ENCODE measurements around the gene FARS2. TPM values are rescaled to one million over a fixed set of nuclear protein-coding genes. Genes with fewer than 3 reads are reported as not detected.

Gene FARS2
- total and polyA plus RNA-seq, 2 donors (not counting 1 experiment from before 2014, with no cell fraction given) = 11.0 to 18.5 TPM

- H3K27me3 ChIP-seq (ENCODE audit: control insufficient read depth, insufficient read depth, low read length) = no peaks in the 10 kb centered on the region
- H3K4me3 ChIP-seq (replicated peaks in 1 of 4; ENCODE audit: control extremely low read depth in 1 of 4, insufficient read depth in 1 of 4, low read depth in 3 of 4, low read length in 4 of 4) = no peak overlapping the region
- TF ChIP-seq EZH2 (IDR thresholded peaks at IDR 0.05; ENCODE audit: low read length, missing control alignments) = no peak
- TF ChIP-seq, protein P1, sequence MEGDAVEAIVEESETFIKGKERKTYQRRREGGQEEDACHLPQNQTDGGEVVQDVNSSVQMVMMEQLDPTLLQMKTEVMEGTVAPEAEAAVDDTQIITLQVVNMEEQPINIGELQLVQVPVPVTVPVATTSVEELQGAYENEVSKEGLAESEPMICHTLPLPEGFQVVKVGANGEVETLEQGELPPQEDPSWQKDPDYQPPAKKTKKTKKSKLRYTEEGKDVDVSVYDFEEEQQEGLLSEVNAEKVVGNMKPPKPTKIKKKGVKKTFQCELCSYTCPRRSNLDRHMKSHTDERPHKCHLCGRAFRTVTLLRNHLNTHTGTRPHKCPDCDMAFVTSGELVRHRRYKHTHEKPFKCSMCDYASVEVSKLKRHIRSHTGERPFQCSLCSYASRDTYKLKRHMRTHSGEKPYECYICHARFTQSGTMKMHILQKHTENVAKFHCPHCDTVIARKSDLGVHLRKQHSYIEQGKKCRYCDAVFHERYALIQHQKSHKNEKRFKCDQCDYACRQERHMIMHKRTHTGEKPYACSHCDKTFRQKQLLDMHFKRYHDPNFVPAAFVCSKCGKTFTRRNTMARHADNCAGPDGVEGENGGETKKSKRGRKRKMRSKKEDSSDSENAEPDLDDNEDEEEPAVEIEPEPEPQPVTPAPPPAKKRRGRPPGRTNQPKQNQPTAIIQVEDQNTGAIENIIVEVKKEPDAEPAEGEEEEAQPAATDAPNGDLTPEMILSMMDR (conservative IDR thresholded peaks at IDR 0.05 in 1 of 2, IDR thresholded peaks at IDR 0.05 in 1 of 2; ENCODE audit: low read depth in 1 of 2, low read length in 2 of 2) = no peak
- DNase-seq (ENCODE audit: low read depth in 2 of 2) = peak; percentile 24 to 31
- no peaks in the 10 kb centered on the region for H3K9me3 ChIP-seq (ENCODE audit: control insufficient read depth, insufficient read depth, low read depth, low read length)
- no peaks in the 10 kb centered on the region for H3K79me2 ChIP-seq (ENCODE audit: control insufficient read depth, insufficient read depth, low read length)
- H2AFZ ChIP-seq (ENCODE audit: low read length) = no peak overlapping the region
- H3K4me1 ChIP-seq (ENCODE audit: control insufficient read depth, extremely low read depth, insufficient read depth, low read length) = peaks cover 10% of the 10 kb centered on the region
- no peak overlapping the region for H3K4me2 ChIP-seq (ENCODE audit: extremely low read depth, insufficient read depth, low read length)
- no peaks in the 10 kb centered on the region for H3K36me3 ChIP-seq (ENCODE audit: control insufficient read depth, insufficient read depth, low read length)
- H3K27ac ChIP-seq (ENCODE audit: insufficient read depth, low read length) = no peak overlapping the region
- H3K9ac ChIP-seq (ENCODE audit: insufficient read depth, low read length) = no peak overlapping the region
- H4K20me1 ChIP-seq (ENCODE audit: control insufficient read depth, extremely low read depth, insufficient read depth, low read length) = no peaks in the 10 kb centered on the region
Measured at GRCh38 chr6:5215159-5215558, 46.2 kb upstream of the FARS2 start.

DNA sequence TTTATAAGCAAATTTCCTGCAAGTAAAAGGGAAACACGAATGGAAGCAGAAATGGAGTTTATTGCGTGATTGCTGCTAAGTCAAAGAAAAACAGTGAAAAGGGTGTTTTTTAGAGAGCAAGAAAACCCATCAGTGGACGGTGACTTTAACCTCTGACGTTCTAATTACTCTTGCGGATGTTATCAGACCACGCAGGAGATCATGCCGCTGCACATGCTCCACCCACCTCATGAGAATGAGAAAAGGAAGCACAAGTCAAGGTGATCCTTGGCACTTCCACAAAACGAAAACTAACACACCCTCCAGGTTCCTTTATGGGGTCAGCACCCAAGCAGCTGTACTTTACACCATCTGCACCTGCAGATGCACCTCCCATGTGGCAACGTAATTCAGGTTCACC, 45.5 kb upstream of the FARS2 start:
- Histone ChIP-seq H3K79me2 (ENCODE audit: control insufficient read depth, insufficient read depth, low read length) (no peaks in the 10 kb centered on the region), H3K4me2 (ENCODE audit: extremely low read depth, insufficient read depth, low read length) (no peak overlapping the region), H3K9ac (ENCODE audit: insufficient read depth, low read length) (no peak overlapping the region), H4K20me1 (ENCODE audit: control insufficient read depth, extremely low read depth, insufficient read depth, low read length) (no peaks in the 10 kb centered on the region), H3K36me3 (ENCODE audit: control insufficient read depth, insufficient read depth, low read length) (no peaks in the 10 kb centered on the region), H3K9me3 (ENCODE audit: control insufficient read depth, insufficient read depth, low read depth, low read length) (no peaks in the 10 kb centered on the region), H3K27ac (ENCODE audit: insufficient read depth, low read length) (no peak overlapping the region), H3K27me3 (ENCODE audit: control insufficient read depth, insufficient read depth, low read length) (no peaks in the 10 kb centered on the region), H2AFZ (ENCODE audit: low read length) (no peak overlapping the region), H3K4me1 (ENCODE audit: control insufficient read depth, extremely low read depth, insufficient read depth, low read length) (peaks cover 10% of the 10 kb centered on the region), H3K4me3 (replicated peaks in 1 of 4; ENCODE audit: control extremely low read depth in 1 of 4, insufficient read depth in 1 of 4, low read depth in 3 of 4, low read length in 4 of 4) (no peak overlapping the region)
- no peak for DNase-seq (ENCODE audit: low read depth in 2 of 2)
- no peak for TF ChIP-seq EZH2 (IDR thresholded peaks at IDR 0.05; ENCODE audit: low read length, missing control alignments)
- TF ChIP-seq, protein P1 (conservative IDR thresholded peaks at IDR 0.05 in 1 of 2, IDR thresholded peaks at IDR 0.05 in 1 of 2; ENCODE audit: low read depth in 1 of 2, low read length in 2 of 2) = no peak

DNA sequence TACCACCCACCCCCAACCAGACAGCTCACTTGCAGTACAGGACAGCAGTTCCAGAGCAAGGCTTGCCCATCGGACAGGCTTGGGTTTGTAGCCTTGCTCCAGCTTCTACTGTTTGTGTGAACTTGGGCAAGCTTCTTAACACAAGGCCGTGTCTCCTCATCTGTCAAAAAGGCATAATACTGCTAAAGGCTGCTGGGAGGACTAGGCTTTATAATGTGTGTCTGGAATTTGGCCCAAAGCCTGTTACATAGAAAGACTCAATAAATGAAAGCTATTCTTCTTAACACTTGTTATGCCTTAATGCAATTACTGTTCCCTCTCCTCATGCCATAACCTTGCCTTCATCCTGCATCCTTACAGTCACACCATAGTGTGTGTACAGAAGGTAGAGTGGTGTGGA, 44.0 kb upstream of the FARS2 start:
- peaks cover 10% of the 10 kb centered on the region for H3K4me1 ChIP-seq (ENCODE audit: control insufficient read depth, extremely low read depth, insufficient read depth, low read length)
- no peak for DNase-seq (ENCODE audit: low read depth in 2 of 2)
- H4K20me1 ChIP-seq (ENCODE audit: control insufficient read depth, extremely low read depth, insufficient read depth, low read length) = no peaks in the 10 kb centered on the region
- H3K4me2 ChIP-seq (ENCODE audit: extremely low read depth, insufficient read depth, low read length) = no peak overlapping the region
- no peak for TF ChIP-seq EZH2 (IDR thresholded peaks at IDR 0.05; ENCODE audit: low read length, missing control alignments)
- TF ChIP-seq, protein P1 (conservative IDR thresholded peaks at IDR 0.05 in 1 of 2, IDR thresholded peaks at IDR 0.05 in 1 of 2; ENCODE audit: low read depth in 1 of 2, low read length in 2 of 2) = no peak
- no peaks in the 10 kb centered on the region for H3K36me3 ChIP-seq (ENCODE audit: control insufficient read depth, insufficient read depth, low read length)
- no peaks in the 10 kb centered on the region for H3K9me3 ChIP-seq (ENCODE audit: control insufficient read depth, insufficient read depth, low read depth, low read length)
- no peak overlapping the region for H2AFZ ChIP-seq (ENCODE audit: low read length)
- H3K9ac ChIP-seq (ENCODE audit: insufficient read depth, low read length) = no peak overlapping the region
- H3K4me3 ChIP-seq (replicated peaks in 1 of 4; ENCODE audit: control extremely low read depth in 1 of 4, insufficient read depth in 1 of 4, low read depth in 3 of 4, low read length in 4 of 4) = no peak overlapping the region
- no peaks in the 10 kb centered on the region for H3K79me2 ChIP-seq (ENCODE audit: control insufficient read depth, insufficient read depth, low read length)
- H3K27me3 ChIP-seq (ENCODE audit: control insufficient read depth, insufficient read depth, low read length) = no peaks in the 10 kb centered on the region
- no peak overlapping the region for H3K27ac ChIP-seq (ENCODE audit: insufficient read depth, low read length)

Measured in fibroblast of lung (primary cell).